ENCODE results near the gene ADARB1. TPM values are rescaled to one million over a fixed set of nuclear protein-coding genes. Genes with fewer than 3 reads are reported as not detected.

The ADARB1 gene
- polyA plus RNA-seq, 3 donors: 0.40 to 2.6 (median 1.0) TPM

DNA sequence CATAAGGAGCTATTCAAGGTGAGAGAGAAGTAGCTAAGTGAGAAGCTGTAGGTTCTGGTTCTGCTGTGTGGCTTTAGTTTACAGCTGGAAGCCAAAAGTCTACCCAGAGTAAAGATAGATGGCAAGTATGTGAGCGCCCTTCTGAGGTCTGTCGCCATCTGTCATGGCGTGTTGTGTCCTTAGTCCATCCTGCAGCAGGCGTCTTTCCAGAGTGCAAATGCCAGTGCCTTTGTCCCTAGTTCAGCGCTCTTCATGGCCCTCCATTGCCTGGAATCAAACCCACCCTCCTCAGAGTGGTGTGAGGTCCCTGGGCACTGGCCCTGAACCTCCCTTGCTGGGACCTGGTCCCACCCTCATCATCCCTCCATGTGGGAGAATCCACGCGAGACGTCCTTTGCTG is 96.6 kb downstream of the ADARB1 start:
- WGBS (ENCODE audit: insufficient coverage): 93% methylated on average over 5 of the region's 8 CpGs
- Histone ChIP-seq H3K9ac (ENCODE audit: insufficient read depth, low read length, poor library complexity, severe bottlenecking) (no peak overlapping the region), H3K4me1 (ENCODE audit: control insufficient read depth in 1 of 2, insufficient read depth in 2 of 2, low read length in 2 of 2) (peaks cover 12 to 19% of the 10 kb centered on the region in 2 donors), H3K4me3 (replicated peaks in 1 of 3; ENCODE audit: low read depth in 2 of 3, low read length in 3 of 3) (no peak overlapping the region), H4K20me1 (ENCODE audit: insufficient read depth, low read length) (no peaks in the 10 kb centered on the region), H3K27me3 (ENCODE audit: control insufficient read depth in 2 of 2, insufficient read depth in 2 of 2, low read length in 2 of 2) (no peaks in the 10 kb centered on the region), H2AFZ (ENCODE audit: insufficient read depth, low read depth, low read length, poor library complexity, severe bottlenecking) (no peak overlapping the region), H3K9me3 (replicated peaks in 1 of 2; ENCODE audit: control insufficient read depth in 1 of 2, insufficient read depth in 1 of 2, low read length in 2 of 2) (no peaks in the 10 kb centered on the region), H3K79me2 (ENCODE audit: insufficient read depth, low read length) (no peaks in the 10 kb centered on the region), H3K4me2 (replicated peaks; ENCODE audit: extremely low read depth, low read length, poor library complexity, severe bottlenecking) (no peak overlapping the region), H3K36me3 (replicated peaks in 1 of 2; ENCODE audit: control insufficient read depth in 1 of 2, insufficient read depth in 2 of 2, low read length in 2 of 2) (peaks cover 0 to 2% of the 10 kb centered on the region in 2 donors), H3K27ac (ENCODE audit: low read depth in 1 of 2, low read length in 2 of 2) (no peak overlapping the region)
- H3K27me3 Mint-ChIP-seq (ENCODE audit: low read depth in 3 of 3): no peaks in the 10 kb centered on the region
- H3K27ac Mint-ChIP-seq: no peak overlapping the region
- DNase-seq: no peak
- TF ChIP-seq, protein P1, sequence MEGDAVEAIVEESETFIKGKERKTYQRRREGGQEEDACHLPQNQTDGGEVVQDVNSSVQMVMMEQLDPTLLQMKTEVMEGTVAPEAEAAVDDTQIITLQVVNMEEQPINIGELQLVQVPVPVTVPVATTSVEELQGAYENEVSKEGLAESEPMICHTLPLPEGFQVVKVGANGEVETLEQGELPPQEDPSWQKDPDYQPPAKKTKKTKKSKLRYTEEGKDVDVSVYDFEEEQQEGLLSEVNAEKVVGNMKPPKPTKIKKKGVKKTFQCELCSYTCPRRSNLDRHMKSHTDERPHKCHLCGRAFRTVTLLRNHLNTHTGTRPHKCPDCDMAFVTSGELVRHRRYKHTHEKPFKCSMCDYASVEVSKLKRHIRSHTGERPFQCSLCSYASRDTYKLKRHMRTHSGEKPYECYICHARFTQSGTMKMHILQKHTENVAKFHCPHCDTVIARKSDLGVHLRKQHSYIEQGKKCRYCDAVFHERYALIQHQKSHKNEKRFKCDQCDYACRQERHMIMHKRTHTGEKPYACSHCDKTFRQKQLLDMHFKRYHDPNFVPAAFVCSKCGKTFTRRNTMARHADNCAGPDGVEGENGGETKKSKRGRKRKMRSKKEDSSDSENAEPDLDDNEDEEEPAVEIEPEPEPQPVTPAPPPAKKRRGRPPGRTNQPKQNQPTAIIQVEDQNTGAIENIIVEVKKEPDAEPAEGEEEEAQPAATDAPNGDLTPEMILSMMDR (IDR thresholded peaks at IDR 0.05): no peak
- intact Hi-C loops (cut with micrococcal nuclease): no loop called here
- no peaks in the 10 kb centered on the region for H3K9me3 Mint-ChIP-seq
- H3K4me1 Mint-ChIP-seq: peaks cover 24% of the 10 kb centered on the region
- H3K4me3 Mint-ChIP-seq: no peak overlapping the region
- peaks cover 3 to 10% of the 10 kb centered on the region in 2 donors for H3K36me3 Mint-ChIP-seq

DNA sequence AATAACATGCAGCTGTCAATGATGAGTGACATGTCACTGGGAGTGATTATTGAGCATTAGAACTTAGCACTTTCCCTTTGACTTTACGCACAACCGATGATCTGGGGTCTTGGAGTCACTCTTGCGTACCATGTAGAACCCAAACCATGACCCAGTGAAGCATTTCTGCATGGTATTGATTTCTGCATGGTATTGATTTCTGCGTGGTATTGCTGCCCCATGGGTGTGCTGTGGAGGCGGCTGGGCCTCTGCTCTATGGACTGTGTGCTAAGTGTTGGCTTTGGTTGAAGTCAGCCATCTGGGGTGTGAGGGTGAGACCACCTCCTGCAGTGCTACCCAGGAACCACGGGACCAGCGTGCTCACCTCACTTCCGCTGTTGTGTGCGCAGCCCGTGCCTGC is 98.0 kb downstream of the ADARB1 start:
- H3K36me3 Mint-ChIP-seq: peaks cover 8 to 20% of the 10 kb centered on the region in 2 donors
- H3K27me3 Mint-ChIP-seq (ENCODE audit: low read depth in 3 of 3): no peaks in the 10 kb centered on the region
- H3K9me3 Mint-ChIP-seq: no peaks in the 10 kb centered on the region
- Histone ChIP-seq H3K27me3 (ENCODE audit: control insufficient read depth in 2 of 2, insufficient read depth in 2 of 2, low read length in 2 of 2) (no peaks in the 10 kb centered on the region), H2AFZ (ENCODE audit: insufficient read depth, low read depth, low read length, poor library complexity, severe bottlenecking) (no peak overlapping the region), H3K9ac (ENCODE audit: insufficient read depth, low read length, poor library complexity, severe bottlenecking) (no peak overlapping the region), H3K27ac (ENCODE audit: low read depth in 1 of 2, low read length in 2 of 2) (no peak overlapping the region), H3K4me2 (replicated peaks; ENCODE audit: extremely low read depth, low read length, poor library complexity, severe bottlenecking) (no peak overlapping the region), H3K9me3 (replicated peaks in 1 of 2; ENCODE audit: control insufficient read depth in 1 of 2, insufficient read depth in 1 of 2, low read length in 2 of 2) (no peaks in the 10 kb centered on the region), H3K4me3 (replicated peaks in 1 of 3; ENCODE audit: low read depth in 2 of 3, low read length in 3 of 3) (no peak overlapping the region), H3K4me1 (ENCODE audit: control insufficient read depth in 1 of 2, insufficient read depth in 2 of 2, low read length in 2 of 2) (peaks cover 12 to 19% of the 10 kb centered on the region in 2 donors), H3K36me3 (replicated peaks in 1 of 2; ENCODE audit: control insufficient read depth in 1 of 2, insufficient read depth in 2 of 2, low read length in 2 of 2) (peaks cover 2 to 4% of the 10 kb centered on the region in 2 donors), H3K79me2 (ENCODE audit: insufficient read depth, low read length) (no peaks in the 10 kb centered on the region), H4K20me1 (ENCODE audit: insufficient read depth, low read length) (no peaks in the 10 kb centered on the region)
- DNase-seq: no peak
- 98% methylated on average over 5 of the region's 10 CpGs for WGBS (ENCODE audit: insufficient coverage)
- TF ChIP-seq, protein P1 (IDR thresholded peaks at IDR 0.05): no peak
- no peak overlapping the region for H3K4me3 Mint-ChIP-seq
- intact Hi-C loops (cut with micrococcal nuclease): no loop called here
- H3K4me1 Mint-ChIP-seq: peaks cover 24% of the 10 kb centered on the region
- H3K27ac Mint-ChIP-seq: no peak overlapping the region

All from CD14-positive monocyte (primary cell).